NCI-H2107 (cell line): ENCODE results near the gene KCNIP3.

Experiments
- DNase-seq: peaks from one replicate; lab custom pipeline; 2025; lab: John Stamatoyannopoulos, UW

KCNIP3 gene

GRCh38 chr2:95297639-95298395, 670 bp downstream of the KCNIP3 start:
- DNase-seq = no peak

- no peak for DNase-seq
Observed at GRCh38 chr2:95298486-95299111, 1.5 kb downstream of the KCNIP3 start.

GRCh38 chr2:95299961-95300360, 2.8 kb downstream of the KCNIP3 start:
- no peak for DNase-seq

- peak; percentile 56 for DNase-seq
Observed at GRCh38 chr2:95300450-95300849, 3.3 kb downstream of the KCNIP3 start.

- no peak for DNase-seq
Observed at GRCh38 chr2:95301186-95301585, 4.0 kb downstream of the KCNIP3 start.

- no peak for DNase-seq
Observed at GRCh38 chr2:95301876-95302641, 4.9 kb downstream of the KCNIP3 start.

GRCh38 chr2:95303191-95303919, 6.2 kb downstream of the KCNIP3 start:
- no peak for DNase-seq

GRCh38 chr2:95305380-95306061, 8.4 kb downstream of the KCNIP3 start:
- no peak for DNase-seq

- no peak for DNase-seq
Observed at GRCh38 chr2:95306336-95306895, 9.3 kb downstream of the KCNIP3 start.

- no peak for DNase-seq
Observed at GRCh38 chr2:95307036-95307435, 9.9 kb downstream of the KCNIP3 start.

- no peak for DNase-seq
Observed at GRCh38 chr2:95307878-95308277, 10.7 kb downstream of the KCNIP3 start.

GRCh38 chr2:95308426-95308990, 11.4 kb downstream of the KCNIP3 start:
- no peak for DNase-seq

- DNase-seq = no peak
Observed at GRCh38 chr2:95309599-95309998, 12.5 kb downstream of the KCNIP3 start.

- DNase-seq = no peak
Observed at GRCh38 chr2:95310216-95310615, 13.1 kb downstream of the KCNIP3 start.

GRCh38 chr2:95310651-95311050, 13.5 kb downstream of the KCNIP3 start:
- DNase-seq = no peak

- DNase-seq = no peak
Observed at GRCh38 chr2:95311815-95312542, 14.8 kb downstream of the KCNIP3 start.

GRCh38 chr2:95312543-95313201, 15.5 kb downstream of the KCNIP3 start:
- DNase-seq = no peak

GRCh38 chr2:95313296-95314131, 16.4 kb downstream of the KCNIP3 start:
- no peak for DNase-seq

- DNase-seq = no peak
Observed at GRCh38 chr2:95314598-95314963, 17.4 kb downstream of the KCNIP3 start.
